22Rv1 (cell line): Measurements from ENCODE around the gene AKIRIN2.
"Not testable (repeated sequence)": the region's sequence is repeated elsewhere in the genome, so short reads cannot be mapped to it uniquely, and the experiment has no call there.

Source experiments
- H3K27ac ChIP-seq: fragments of 450-650 bp; 2 replicates; pipeline ENCODE4 v1.5.1; 2017
- ZFX ChIP-seq: fragments of 450-650 bp; IDR thresholded peaks from 2 replicates; pipeline ENCODE4 v1.6.1; 2017; ENCODE audit warnings: antibody characterized with exemption, borderline replicate concordance
- TF ChIP-seq, protein P1 (sequence below): fragments of 450-650 bp; IDR thresholded peaks from 2 replicates; pipeline ENCODE4 v1.5.1; 2017; ENCODE audit warnings: mild to moderate bottlenecking

Gene AKIRIN2

DNA sequence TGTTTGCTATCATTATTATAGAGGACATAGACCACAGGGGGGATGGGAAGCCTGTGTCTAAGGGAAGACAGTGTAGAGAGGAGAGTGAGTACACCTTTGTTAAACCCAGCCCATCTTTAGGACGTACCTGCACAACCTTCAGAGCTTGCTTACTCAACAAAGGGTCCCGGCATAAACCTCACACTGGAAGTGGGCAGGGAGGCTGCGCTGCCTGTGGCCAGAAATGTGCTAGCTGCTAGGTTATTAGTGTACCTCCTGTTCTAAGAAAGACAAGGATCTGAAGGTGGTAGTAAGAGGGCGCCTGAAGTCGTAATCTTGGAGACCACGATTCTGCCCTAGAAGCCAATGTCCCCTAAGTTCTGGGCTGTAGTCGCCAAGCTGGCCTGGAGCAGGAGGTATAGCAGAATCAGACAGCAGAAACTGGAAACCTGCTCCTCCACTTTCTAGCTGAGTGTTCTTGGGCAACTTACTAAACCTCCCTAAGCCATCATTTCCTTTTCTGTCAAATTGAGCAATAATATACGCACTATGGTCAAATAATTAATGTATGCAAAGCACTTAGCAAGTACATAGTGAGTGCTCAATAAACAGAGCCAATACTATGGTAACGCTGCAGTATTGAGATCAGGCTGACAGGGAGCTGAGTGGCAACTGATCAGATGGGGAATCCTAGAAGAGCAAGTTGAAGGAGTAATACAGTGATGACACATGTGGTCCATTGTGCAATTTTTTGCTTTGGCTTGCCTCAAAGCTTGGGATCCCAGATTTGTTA, 16.8 kb upstream of the AKIRIN2 start:
- TF ChIP-seq, protein P1, sequence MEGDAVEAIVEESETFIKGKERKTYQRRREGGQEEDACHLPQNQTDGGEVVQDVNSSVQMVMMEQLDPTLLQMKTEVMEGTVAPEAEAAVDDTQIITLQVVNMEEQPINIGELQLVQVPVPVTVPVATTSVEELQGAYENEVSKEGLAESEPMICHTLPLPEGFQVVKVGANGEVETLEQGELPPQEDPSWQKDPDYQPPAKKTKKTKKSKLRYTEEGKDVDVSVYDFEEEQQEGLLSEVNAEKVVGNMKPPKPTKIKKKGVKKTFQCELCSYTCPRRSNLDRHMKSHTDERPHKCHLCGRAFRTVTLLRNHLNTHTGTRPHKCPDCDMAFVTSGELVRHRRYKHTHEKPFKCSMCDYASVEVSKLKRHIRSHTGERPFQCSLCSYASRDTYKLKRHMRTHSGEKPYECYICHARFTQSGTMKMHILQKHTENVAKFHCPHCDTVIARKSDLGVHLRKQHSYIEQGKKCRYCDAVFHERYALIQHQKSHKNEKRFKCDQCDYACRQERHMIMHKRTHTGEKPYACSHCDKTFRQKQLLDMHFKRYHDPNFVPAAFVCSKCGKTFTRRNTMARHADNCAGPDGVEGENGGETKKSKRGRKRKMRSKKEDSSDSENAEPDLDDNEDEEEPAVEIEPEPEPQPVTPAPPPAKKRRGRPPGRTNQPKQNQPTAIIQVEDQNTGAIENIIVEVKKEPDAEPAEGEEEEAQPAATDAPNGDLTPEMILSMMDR, result no peak
- TF ChIP-seq ZFX, result no peak
- H3K27ac ChIP-seq, result no peak overlapping the region

DNA sequence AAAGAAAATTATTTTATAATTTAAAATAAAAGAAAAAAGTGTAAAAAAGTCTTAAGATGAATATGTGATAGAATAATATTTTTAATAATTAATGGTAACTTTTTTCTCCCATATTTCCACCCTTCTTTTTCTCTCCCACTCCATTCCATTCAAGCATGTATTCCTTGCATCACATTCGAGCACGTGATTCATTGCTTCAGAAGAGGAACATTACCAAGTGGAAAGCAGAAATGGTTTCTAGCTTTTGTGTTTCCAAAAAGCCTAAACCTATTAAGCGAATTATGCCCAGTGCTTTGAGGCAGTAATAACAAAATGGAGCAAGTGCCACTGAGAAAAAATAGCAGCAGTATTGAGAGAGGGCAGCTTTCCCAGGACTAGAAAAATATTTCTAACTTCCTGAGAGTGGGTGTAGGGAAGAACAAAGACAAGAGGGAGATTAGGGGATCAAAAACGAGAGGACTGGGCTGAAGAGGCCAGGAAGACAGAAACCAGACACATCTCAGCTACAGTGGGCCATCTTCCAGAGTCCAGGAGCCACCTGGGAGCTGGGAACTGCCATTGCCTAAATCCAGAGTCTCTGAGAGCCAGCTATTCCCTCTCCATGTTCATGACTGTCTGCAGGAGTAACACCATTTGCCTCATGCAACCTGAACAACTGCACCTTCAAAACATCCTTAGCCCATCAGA, 15.0 kb upstream of the AKIRIN2 start:
- H3K27ac ChIP-seq, result no peak overlapping the region
- TF ChIP-seq, protein P1, result no peak
- no peak for TF ChIP-seq ZFX

DNA sequence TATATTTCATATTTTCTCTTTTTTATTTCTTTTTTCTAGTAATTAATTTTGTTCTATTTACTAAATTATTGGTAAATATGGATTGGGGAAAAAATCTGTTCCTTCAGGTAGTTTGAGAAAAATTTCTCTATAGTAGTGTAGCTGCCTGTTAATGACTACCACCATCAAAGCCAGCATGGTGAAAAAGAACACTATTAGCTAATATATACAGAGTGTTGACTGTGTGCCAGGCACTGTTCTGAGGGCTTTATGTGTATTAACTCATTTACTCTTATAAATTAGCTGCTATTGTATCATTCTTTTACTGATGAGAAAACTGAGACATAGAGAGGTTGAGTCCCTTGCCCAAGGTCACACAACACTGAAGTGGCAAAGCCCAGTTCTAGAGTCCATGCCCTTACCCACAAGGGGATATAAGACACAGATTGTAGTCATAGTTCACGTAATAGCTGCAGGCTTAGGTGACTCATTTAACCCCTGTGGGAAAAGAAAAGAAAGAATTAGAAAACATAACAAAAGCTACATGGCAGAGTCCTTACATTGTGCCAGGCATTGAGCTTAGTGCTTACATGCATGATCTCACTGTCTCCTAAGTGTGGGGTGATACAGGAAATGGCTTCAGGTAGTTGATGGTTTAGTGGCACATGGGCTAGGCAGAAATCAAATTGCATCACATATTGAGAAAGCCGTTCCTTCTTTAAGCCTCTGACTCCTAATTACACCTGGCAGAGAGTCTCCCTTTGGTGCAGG, 12.2 kb upstream of the AKIRIN2 start:
- TF ChIP-seq, protein P1, result no peak
- no peak for TF ChIP-seq ZFX
- no peak overlapping the region for H3K27ac ChIP-seq

DNA sequence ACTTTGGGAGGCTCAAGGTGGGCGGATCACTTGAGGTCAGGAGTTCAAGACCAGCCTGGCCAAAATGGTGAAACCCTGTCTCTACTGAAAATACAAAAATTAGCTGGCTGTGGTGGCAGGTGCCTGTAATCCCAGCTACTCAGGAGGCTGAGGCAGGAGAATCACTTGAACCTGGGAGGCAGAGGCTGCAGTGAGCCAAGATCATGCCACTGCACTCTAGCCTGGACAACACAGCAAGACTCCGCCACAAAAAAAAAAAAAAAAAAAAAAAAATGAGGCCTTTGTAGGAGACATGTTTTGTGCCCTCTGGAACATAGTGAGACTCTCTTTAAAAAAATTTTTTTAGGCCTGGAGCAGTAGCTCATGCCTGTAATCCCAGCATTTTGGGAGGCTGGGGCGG, 10.7 kb upstream of the AKIRIN2 start:
- not testable (repeated sequence) for H3K27ac ChIP-seq

DNA sequence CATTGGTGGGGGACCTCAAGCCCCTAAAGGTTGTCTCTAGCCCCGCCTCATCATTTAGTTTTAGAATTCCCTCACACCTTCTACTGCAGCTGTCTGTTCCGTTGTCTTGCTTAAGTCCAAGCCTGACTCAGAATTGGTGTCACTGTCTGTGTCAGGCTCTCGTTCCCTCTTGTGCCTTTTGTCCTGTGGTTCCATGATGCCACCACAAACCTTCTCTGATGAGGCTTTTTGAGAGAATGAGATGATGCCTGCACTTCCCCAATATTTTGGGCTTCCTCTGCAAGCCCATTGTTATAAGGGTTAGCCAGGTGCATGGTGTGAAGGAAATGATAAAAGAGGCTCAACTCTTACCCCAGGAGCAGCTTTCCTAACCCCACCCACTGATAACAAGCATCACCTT, 8.1 kb upstream of the AKIRIN2 start:
- H3K27ac ChIP-seq, result no peak overlapping the region
- TF ChIP-seq ZFX, result no peak
- TF ChIP-seq, protein P1, result no peak

DNA sequence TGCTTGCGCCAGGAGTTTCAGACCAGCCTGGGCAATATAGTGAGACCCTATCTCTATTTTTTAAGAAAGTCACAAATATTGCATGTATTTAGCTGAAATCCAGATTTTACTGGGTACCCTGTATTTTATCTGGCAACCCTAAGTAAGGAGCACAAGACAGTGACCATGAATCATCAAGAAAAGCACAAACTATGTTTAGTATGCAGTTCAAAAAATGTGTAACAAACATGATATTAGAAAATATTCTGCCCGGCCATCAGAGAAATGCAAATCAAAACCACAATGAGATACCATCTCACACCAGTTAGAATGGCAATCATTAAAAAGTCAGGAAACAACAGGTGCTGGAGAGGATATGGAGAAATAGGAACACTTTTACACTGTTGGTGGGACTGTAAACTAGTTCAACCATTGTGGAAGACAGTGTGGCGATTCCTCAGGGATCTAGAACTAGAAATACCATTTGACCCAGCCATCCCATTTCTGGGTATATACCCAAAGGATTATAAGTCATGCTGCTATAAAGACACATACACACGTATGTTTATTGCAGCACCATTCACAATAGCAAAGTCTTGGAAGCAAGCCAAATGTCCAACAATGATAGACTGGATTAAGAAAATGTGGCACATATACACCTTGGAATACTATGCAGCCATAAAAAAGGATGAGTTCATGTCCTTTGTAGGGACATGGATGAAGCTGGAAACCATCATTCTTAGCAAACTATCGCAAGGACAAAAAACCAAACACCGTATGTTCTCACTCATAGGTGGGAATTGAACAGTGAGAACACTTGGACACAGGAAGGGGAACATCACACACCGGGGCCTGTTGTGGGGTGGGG, 6.8 kb upstream of the AKIRIN2 start:
- not testable (repeated sequence) for H3K27ac ChIP-seq

DNA sequence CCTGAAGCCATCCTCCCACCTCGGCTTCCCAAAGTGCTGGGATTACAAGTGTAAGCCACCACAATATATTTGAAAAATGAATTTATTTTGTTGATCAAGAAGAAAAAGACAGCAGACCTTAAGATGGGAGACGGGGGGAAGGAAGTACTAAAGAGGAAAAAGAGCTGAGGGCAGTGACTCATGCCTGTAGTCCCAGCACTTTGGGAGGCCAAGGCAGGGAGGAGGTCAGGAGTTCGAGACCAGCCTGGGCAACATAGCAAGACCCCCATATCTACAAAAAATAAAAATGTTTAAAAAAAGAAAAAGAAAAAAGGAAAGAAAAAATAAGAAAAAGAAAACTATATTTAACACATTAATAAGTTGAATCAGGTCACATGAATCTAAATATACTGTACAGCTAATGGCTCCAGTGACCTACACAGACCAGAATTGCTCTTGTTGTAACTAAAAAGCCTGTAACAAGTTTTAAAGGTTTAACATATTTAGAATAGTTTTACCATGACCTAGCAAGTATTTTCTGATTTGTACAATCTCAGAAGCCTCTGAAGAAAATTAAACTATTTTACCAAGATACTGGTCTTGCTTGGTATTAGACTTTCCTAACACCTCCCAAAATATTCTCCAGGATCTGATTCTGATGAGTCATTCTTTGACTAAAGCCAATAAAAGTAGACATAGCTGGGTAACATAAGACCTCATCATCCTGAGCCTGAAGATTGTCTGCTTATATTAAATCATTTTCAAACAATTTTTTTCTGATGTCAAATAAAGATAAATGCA, 4.3 kb upstream of the AKIRIN2 start:
- no peak overlapping the region for H3K27ac ChIP-seq
- no peak for TF ChIP-seq ZFX
- TF ChIP-seq, protein P1, result no peak
